Sigmoid colon (tissue), 4 donors: ENCODE measurements around the gene EPG5.

Source experiments
- EP300 ChIP-seq, 4 donors: sonication (generic); formaldehyde crosslinking; IDR thresholded peaks; one replicate each; pipeline ENCODE4 v1.6.1; 2017; ENCODE audit warnings: antibody characterized with exemption in 4 of 4
- POLR2A ChIP-seq, 2 donors: fragments of 450-650 bp; IDR thresholded peaks; one replicate each; pipeline ENCODE4 v1.6.1; 2016; ENCODE audit warnings: antibody characterized with exemption in 2 of 2, mild to moderate bottlenecking in 2 of 2, moderate library complexity in 2 of 2
- POLR2AphosphoS5 ChIP-seq, 4 donors: sonication (generic); formaldehyde crosslinking; IDR thresholded peaks; one replicate each; pipeline ENCODE4 v1.6.1; 2017; ENCODE audit warnings: antibody characterized with exemption in 4 of 4
- TF ChIP-seq, protein P1 (sequence below), 4 experiments: fragments of 450-650 bp in 3 of 4; fragments of 200-600 bp in 1 of 4; IDR thresholded peaks; one replicate each; pipeline ENCODE4 v1.5.1; 2016 to 2019; ENCODE audit warnings: antibody characterized with exemption in 4 of 4, mild to moderate bottlenecking in 3 of 4, moderate library complexity in 2 of 4

DNA sequence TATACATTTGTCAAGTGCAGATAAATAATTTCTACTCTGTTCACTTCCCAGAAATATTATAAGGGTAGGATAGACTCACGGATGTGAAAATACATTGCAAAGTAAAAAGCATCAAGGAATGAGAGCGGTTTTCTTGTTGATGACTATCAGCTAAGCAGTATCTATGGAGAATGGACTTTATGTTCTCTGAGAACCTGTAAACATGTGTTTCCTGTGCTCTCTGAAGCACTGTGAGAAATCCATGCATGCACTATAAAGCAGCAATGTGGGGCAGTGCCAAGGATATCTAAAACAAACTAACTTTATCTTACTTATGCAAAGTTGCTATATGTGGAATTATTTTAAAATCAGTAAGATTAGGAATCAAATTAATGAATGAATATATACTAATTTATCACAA is 146.1 kb downstream of the EPG5 start:
- TF ChIP-seq POLR2AphosphoS5 (IDR thresholded peaks at IDR 0.05) (no peak), POLR2A (IDR thresholded peaks at IDR 0.05) (no peak), EP300 (IDR thresholded peaks at IDR 0.05) (no peak)
- TF ChIP-seq, protein P1, sequence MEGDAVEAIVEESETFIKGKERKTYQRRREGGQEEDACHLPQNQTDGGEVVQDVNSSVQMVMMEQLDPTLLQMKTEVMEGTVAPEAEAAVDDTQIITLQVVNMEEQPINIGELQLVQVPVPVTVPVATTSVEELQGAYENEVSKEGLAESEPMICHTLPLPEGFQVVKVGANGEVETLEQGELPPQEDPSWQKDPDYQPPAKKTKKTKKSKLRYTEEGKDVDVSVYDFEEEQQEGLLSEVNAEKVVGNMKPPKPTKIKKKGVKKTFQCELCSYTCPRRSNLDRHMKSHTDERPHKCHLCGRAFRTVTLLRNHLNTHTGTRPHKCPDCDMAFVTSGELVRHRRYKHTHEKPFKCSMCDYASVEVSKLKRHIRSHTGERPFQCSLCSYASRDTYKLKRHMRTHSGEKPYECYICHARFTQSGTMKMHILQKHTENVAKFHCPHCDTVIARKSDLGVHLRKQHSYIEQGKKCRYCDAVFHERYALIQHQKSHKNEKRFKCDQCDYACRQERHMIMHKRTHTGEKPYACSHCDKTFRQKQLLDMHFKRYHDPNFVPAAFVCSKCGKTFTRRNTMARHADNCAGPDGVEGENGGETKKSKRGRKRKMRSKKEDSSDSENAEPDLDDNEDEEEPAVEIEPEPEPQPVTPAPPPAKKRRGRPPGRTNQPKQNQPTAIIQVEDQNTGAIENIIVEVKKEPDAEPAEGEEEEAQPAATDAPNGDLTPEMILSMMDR (IDR thresholded peaks at IDR 0.05): no peak
